ENCODE results near the gene OPN5.
"Not testable (repeated sequence)": the region's sequence is repeated elsewhere in the genome, so short reads cannot be mapped to it uniquely, and the experiment has no call there.

The OPN5 gene

GRCh38 chr6:47781732-47782131 is at the start of gene OPN5:
OPN5 (plus strand) TSS chr6:47782032; CDS start chr6:47782067, 35 bp downstream.
- DNase-seq = no peak

GRCh38 chr6:47733879-47734558 is 47.8 kb upstream of the OPN5 start:
- DNase-seq = peak in 1 of 2 donors; percentile 17

- DNase-seq = no peak
Measured at GRCh38 chr6:47734831-47735481, 46.9 kb upstream of the OPN5 start.

- DNase-seq = no peak
Measured at GRCh38 chr6:47736083-47736700, 45.6 kb upstream of the OPN5 start.

GRCh38 chr6:47737406-47737805 is 44.4 kb upstream of the OPN5 start:
- no peak for DNase-seq

GRCh38 chr6:47740714-47741113 is 41.1 kb upstream of the OPN5 start:
- DNase-seq = no peak

GRCh38 chr6:47741807-47742206 is 40.0 kb upstream of the OPN5 start:
- DNase-seq = no peak

GRCh38 chr6:47743744-47744143 is 38.1 kb upstream of the OPN5 start:
- no peak for DNase-seq

GRCh38 chr6:47745269-47745668 is 36.6 kb upstream of the OPN5 start:
- DNase-seq = not testable (repeated sequence)

- no peak for DNase-seq
Measured at GRCh38 chr6:47749757-47750156, 32.1 kb upstream of the OPN5 start.

GRCh38 chr6:47752801-47753200 is 29.0 kb upstream of the OPN5 start:
- no peak for DNase-seq

GRCh38 chr6:47759364-47759763 is 22.5 kb upstream of the OPN5 start:
- DNase-seq = no peak

- no peak for DNase-seq
Measured at GRCh38 chr6:47762502-47762901, 19.3 kb upstream of the OPN5 start.

GRCh38 chr6:47766445-47766844 is 15.4 kb upstream of the OPN5 start:
- DNase-seq = no peak

- DNase-seq = no peak
Measured at GRCh38 chr6:47767102-47767501, 14.7 kb upstream of the OPN5 start.

GRCh38 chr6:47769982-47770381 is 11.8 kb upstream of the OPN5 start:
- no peak for DNase-seq

GRCh38 chr6:47772359-47772758 is 9.5 kb upstream of the OPN5 start:
- DNase-seq = no peak

GRCh38 chr6:47773005-47773404 is 8.8 kb upstream of the OPN5 start:
- no peak for DNase-seq

- DNase-seq = peak; percentile 8 to 50
Measured at GRCh38 chr6:47780510-47781356, 1.1 kb upstream of the OPN5 start.

- DNase-seq = no peak
Measured at GRCh38 chr6:47785182-47785581, 3.4 kb downstream of the OPN5 start.

GRCh38 chr6:47787620-47788497 is 6.0 kb downstream of the OPN5 start:
- DNase-seq = peak; percentile 30 to 53

GRCh38 chr6:47788498-47788884 is 6.7 kb downstream of the OPN5 start:
- no peak for DNase-seq
